ENCODE results near the gene IL1RL2.

GRCh38 chr2:102235042-102235473 lies 48.2 kb downstream of the IL1RL2 start:
- TF ChIP-seq POLR2A (IDR thresholded peaks at IDR 0.05; ENCODE audit: low read length) = no peak
- no peak for TF ChIP-seq GATA1 (IDR thresholded peaks at IDR 0.05; ENCODE audit: low read depth, low read length)
